ENCODE data around the gene APOBR.

The APOBR gene

GRCh38 chr16:28511801-28512789 lies 17.7 kb downstream of the APOBR start:
- TF ChIP-seq CTCF (IDR thresholded peaks at IDR 0.05; ENCODE audit: low read depth, low read length, missing control alignments), result no peak
- Histone ChIP-seq H3K36me3 (replicated peaks) (no peaks in the 10 kb centered on the region), H3K27ac (no peak overlapping the region), H3K4me3 (ENCODE audit: low read depth, low read length) (no peak overlapping the region), H3K27me3 (replicated peaks) (no peaks in the 10 kb centered on the region)
- in situ Hi-C loops (cut with HindIII; ENCODE audit: low pct_ligation_motif_present, low sequenced_read_pairs), result no loop called here
- DNase-seq, result no peak

- no peak overlapping the region for H3K27ac ChIP-seq
- no peak for TF ChIP-seq CTCF (IDR thresholded peaks at IDR 0.05; ENCODE audit: low read depth, low read length, missing control alignments)
- in situ Hi-C loops (cut with HindIII; ENCODE audit: low pct_ligation_motif_present, low sequenced_read_pairs), result no loop called here
These were observed 19.2 kb downstream of the APOBR start for GRCh38 chr16:28513484-28514181.

GRCh38 chr16:28514246-28514645 lies 19.8 kb downstream of the APOBR start:
- no peak for TF ChIP-seq CTCF (IDR thresholded peaks at IDR 0.05; ENCODE audit: low read depth, low read length, missing control alignments)
- Histone ChIP-seq H3K4me3 (ENCODE audit: low read depth, low read length) (no peak overlapping the region), H3K27me3 (replicated peaks) (no peaks in the 10 kb centered on the region), H3K27ac (no peak overlapping the region), H3K36me3 (replicated peaks) (no peaks in the 10 kb centered on the region)
- in situ Hi-C loops (cut with HindIII; ENCODE audit: low pct_ligation_motif_present, low sequenced_read_pairs), result no loop called here
- no peak for DNase-seq

More at GRCh38 chr16:28513484-28514181, 19.2 kb downstream of the APOBR start:
- no peaks in the 10 kb centered on the region for H3K27me3 ChIP-seq (replicated peaks)
- H3K4me3 ChIP-seq (ENCODE audit: low read depth, low read length), result no peak overlapping the region
- no peak for DNase-seq
- H3K36me3 ChIP-seq (replicated peaks), result no peaks in the 10 kb centered on the region

GRCh38 chr16:28520672-28521071 lies 26.2 kb downstream of the APOBR start:
- no peak for TF ChIP-seq CTCF (IDR thresholded peaks at IDR 0.05; ENCODE audit: low read depth, low read length, missing control alignments)
- no peak overlapping the region for H3K27ac ChIP-seq
- no peak for DNase-seq
- in situ Hi-C loops (cut with HindIII; ENCODE audit: low pct_ligation_motif_present, low sequenced_read_pairs), result no loop called here
- H3K4me3 ChIP-seq (ENCODE audit: low read depth, low read length), result no peak overlapping the region
- H3K36me3 ChIP-seq (replicated peaks), result no peaks in the 10 kb centered on the region
- no peaks in the 10 kb centered on the region for H3K27me3 ChIP-seq (replicated peaks)

- H3K27ac ChIP-seq, result no peak overlapping the region
- no peaks in the 10 kb centered on the region for H3K27me3 ChIP-seq (replicated peaks)
- no peak for DNase-seq
- in situ Hi-C loops (cut with HindIII; ENCODE audit: low pct_ligation_motif_present, low sequenced_read_pairs), result no loop called here
- no peaks in the 10 kb centered on the region for H3K36me3 ChIP-seq (replicated peaks)
- no peak overlapping the region for H3K4me3 ChIP-seq (ENCODE audit: low read depth, low read length)
- TF ChIP-seq CTCF (IDR thresholded peaks at IDR 0.05; ENCODE audit: low read depth, low read length, missing control alignments), result no peak
These were observed 27.0 kb downstream of the APOBR start for GRCh38 chr16:28521436-28521835.

Measured in brain microvascular endothelial cell (primary cell).